CD4-positive, alpha-beta T cell (primary cell): ENCODE measurements around the gene DCPS. TPM values are rescaled to one million over a fixed set of nuclear protein-coding genes. Genes with fewer than 3 reads are reported as not detected.

Source experiments
- ATAC-seq: fragments of 200-7000 bp; cut with Tn5 transposase; one replicate; pipeline ENCODE4 v1.10.0; 2022; ENCODE audit warnings: mild to moderate bottlenecking; ENCODE audit not compliant: poor library complexity
- CTCF ChIA-PET: fragments of 350-600 bp; sonication (Branson Sonifier 250); formaldehyde crosslinking; loops from one replicate; lab custom pipeline; 2021; ENCODE audit warnings: antibody characterized with exemption, inconsistent platforms; lab: Charles Lee
- POLR2A ChIA-PET: fragments of 350-600 bp; sonication (Branson Sonifier 250); formaldehyde crosslinking; loops from one replicate; lab custom pipeline; 2021; ENCODE audit warnings: antibody characterized with exemption, inconsistent platforms; lab: Charles Lee
- DNase-seq, 14 experiments: peaks; one replicate each; pipeline ENCODE4 v3.0.0-alpha.2; 2013 to 2020; ENCODE audit warnings: mixed read lengths in 2 of 14
- H3K27ac ChIP-seq, 2 donors: one replicate each; pipeline versions ENCODE4 v1.5.1 to v1.7.0; 2013; ENCODE audit warnings: low read length in 2 of 2, low read depth in 1 of 2, mild to moderate bottlenecking in 1 of 2
- H3K27me3 ChIP-seq, 2 experiments: 1 replicate in 1 of 2; 2 replicates in 1 of 2; pipeline versions ENCODE4 v1.6.1 to v1.7.0; 2013; ENCODE audit warnings: low read length in 2 of 2, control low read depth in 1 of 2, mild to moderate bottlenecking in 1 of 2, moderate library complexity in 1 of 2; ENCODE audit not compliant: insufficient read depth in 2 of 2, control insufficient read depth in 1 of 2
- H3K36me3 ChIP-seq: one replicate; pipeline ENCODE4 v1.6.1; 2013; ENCODE audit warnings: low read length, control low read depth; ENCODE audit not compliant: insufficient read depth
- H3K4me1 ChIP-seq: one replicate; pipeline ENCODE4 v1.6.1; 2013; ENCODE audit warnings: low read length, control low read depth; ENCODE audit not compliant: insufficient read depth
- H3K4me3 ChIP-seq: one replicate; pipeline ENCODE4 v1.5.1; 2013; ENCODE audit warnings: mild to moderate bottlenecking, low read length, moderate library complexity
- H3K9me3 ChIP-seq, 2 experiments: 1 replicate in 1 of 2; 2 replicates in 1 of 2; pipeline versions ENCODE4 v1.6.1 to v1.7.0; 2013; ENCODE audit warnings: low read length in 2 of 2, mild to moderate bottlenecking in 2 of 2, control low read depth in 1 of 2, moderate library complexity in 1 of 2; ENCODE audit not compliant: control insufficient read depth in 1 of 2, insufficient read depth in 1 of 2
- H3K27ac Mint-ChIP-seq: one replicate; pipeline ENCODE4 v1.8.0; 2020; ENCODE audit warnings: mixed read lengths
- H3K27me3 Mint-ChIP-seq: one replicate; pipeline ENCODE4 v1.8.0; 2021; ENCODE audit warnings: mixed read lengths
- H3K36me3 Mint-ChIP-seq: one replicate; pipeline ENCODE4 v1.8.0; 2021; ENCODE audit warnings: low read depth, mixed read lengths
- H3K4me1 Mint-ChIP-seq: one replicate; pipeline ENCODE4 v1.8.0; 2021; ENCODE audit warnings: low read depth, mixed read lengths
- H3K4me3 Mint-ChIP-seq: one replicate; pipeline ENCODE4 v1.8.0; 2020; ENCODE audit warnings: mild to moderate bottlenecking, mixed read lengths
- H3K9me3 Mint-ChIP-seq: one replicate; pipeline ENCODE4 v1.8.0; 2020; ENCODE audit warnings: mixed read lengths
- CTCF ChIP-seq: fragments of 200-600 bp; IDR thresholded peaks from one replicate; pipeline ENCODE4 v1.8.0; 2022; ENCODE audit warnings: antibody characterized with exemption, mild to moderate bottlenecking
- intact Hi-C, 2 experiments: fragments of 100-400 bp; cut with DNase I in 1 of 2; cut with micrococcal nuclease in 1 of 2; formaldehyde crosslinking; loops; one replicate each; pipeline versions ENCODE4 v1.15.1 to v1.9.0; 2023 to 2025; cut with DNase I, micrococcal nuclease
- total RNA-seq, 174 experiments: library from RNA in 2 of 174; stranded (reverse) in 2 of 174; gene quantifications; one replicate each; pipeline ENCODE4 v1.2.3 and lab custom pipeline; 2021 to 2026

Gene DCPS
- total RNA-seq, 2 experiments from 2014 or later: 6.2 to 6.3 TPM

- peaks cover 82% of the 10 kb centered on the region for H3K36me3 Mint-ChIP-seq
- no peak for ATAC-seq
- no peak overlapping the region for H3K4me3 Mint-ChIP-seq
- ChIA-PET CTCF (no interaction called here), POLR2A (no interaction called here)
- no peaks in the 10 kb centered on the region for H3K27me3 Mint-ChIP-seq
- no peaks in the 10 kb centered on the region for H3K4me1 Mint-ChIP-seq
- no peaks in the 10 kb centered on the region for H3K9me3 Mint-ChIP-seq
- no peak for DNase-seq
- no peaks in the 10 kb centered on the region for H3K27me3 ChIP-seq
- intact Hi-C loops: no loop called here
- peaks cover 76% of the 10 kb centered on the region for H3K36me3 ChIP-seq
- H3K9me3 ChIP-seq: no peaks in the 10 kb centered on the region
- H3K4me1 ChIP-seq: peaks cover 3% of the 10 kb centered on the region
- no peak overlapping the region for H3K27ac ChIP-seq
- TF ChIP-seq CTCF: no peak
- H3K4me3 ChIP-seq: no peak overlapping the region
- peak overlapping the region; percentile 66 for H3K27ac Mint-ChIP-seq
These were observed 32.8 kb downstream of the DCPS start for GRCh38 chr11:126336671-126337101.

GRCh38 chr11:126337126-126337473 lies 33.2 kb downstream of the DCPS start:
- no peaks in the 10 kb centered on the region for H3K27me3 ChIP-seq
- peaks cover 3% of the 10 kb centered on the region for H3K4me1 ChIP-seq
- Mint-ChIP-seq H3K36me3 (peaks cover 82% of the 10 kb centered on the region), H3K27ac (no peak overlapping the region), H3K4me1 (no peaks in the 10 kb centered on the region), H3K9me3 (no peaks in the 10 kb centered on the region), H3K4me3 (no peak overlapping the region), H3K27me3 (no peaks in the 10 kb centered on the region)
- H3K27ac ChIP-seq: no peak overlapping the region
- DNase-seq (no peak), ATAC-seq (no peak)
- intact Hi-C loops: no loop called here
- no peaks in the 10 kb centered on the region for H3K9me3 ChIP-seq
- POLR2A ChIA-PET: interaction anchor here (1.1 kb wide), 1 partner anchor 68 kb away, joined by 3 read pairs; the partner anchor contains the start of genes FOXRED1 and SRPRA
- no peak overlapping the region for H3K4me3 ChIP-seq
- TF ChIP-seq CTCF: no peak
- CTCF ChIA-PET: no interaction called here
- H3K36me3 ChIP-seq: peaks cover 76% of the 10 kb centered on the region

GRCh38 chr11:126337474-126338241 lies 33.8 kb downstream of the DCPS start:
- Mint-ChIP-seq H3K27ac (no peak overlapping the region), H3K4me3 (no peak overlapping the region), H3K36me3 (peaks cover 82% of the 10 kb centered on the region), H3K4me1 (no peaks in the 10 kb centered on the region), H3K27me3 (no peaks in the 10 kb centered on the region), H3K9me3 (no peaks in the 10 kb centered on the region)
- Histone ChIP-seq H3K27me3 (no peaks in the 10 kb centered on the region), H3K9me3 (no peaks in the 10 kb centered on the region), H3K36me3 (peaks cover 72% of the 10 kb centered on the region), H3K4me3 (no peak overlapping the region), H3K4me1 (peaks cover 3% of the 10 kb centered on the region), H3K27ac (no peak overlapping the region)
- DNase-seq (no peak), ATAC-seq (no peak)
- no peak for TF ChIP-seq CTCF
- ChIA-PET CTCF (no interaction called here), POLR2A (interaction anchor here (1.1 kb wide), 1 partner anchor 69 kb away, joined by 3 read pairs; the partner anchor contains the start of genes FOXRED1 and SRPRA)
- intact Hi-C loops: no loop called here
